ENCODE data around the gene YWHAG.
A peak's percentile ranks its signal among the peaks of the same experiment; 100 is the strongest.
"Not testable (repeated sequence)": the region's sequence is repeated elsewhere in the genome, so short reads cannot be mapped to it uniquely, and the experiment has no call there.

The YWHAG gene

DNA sequence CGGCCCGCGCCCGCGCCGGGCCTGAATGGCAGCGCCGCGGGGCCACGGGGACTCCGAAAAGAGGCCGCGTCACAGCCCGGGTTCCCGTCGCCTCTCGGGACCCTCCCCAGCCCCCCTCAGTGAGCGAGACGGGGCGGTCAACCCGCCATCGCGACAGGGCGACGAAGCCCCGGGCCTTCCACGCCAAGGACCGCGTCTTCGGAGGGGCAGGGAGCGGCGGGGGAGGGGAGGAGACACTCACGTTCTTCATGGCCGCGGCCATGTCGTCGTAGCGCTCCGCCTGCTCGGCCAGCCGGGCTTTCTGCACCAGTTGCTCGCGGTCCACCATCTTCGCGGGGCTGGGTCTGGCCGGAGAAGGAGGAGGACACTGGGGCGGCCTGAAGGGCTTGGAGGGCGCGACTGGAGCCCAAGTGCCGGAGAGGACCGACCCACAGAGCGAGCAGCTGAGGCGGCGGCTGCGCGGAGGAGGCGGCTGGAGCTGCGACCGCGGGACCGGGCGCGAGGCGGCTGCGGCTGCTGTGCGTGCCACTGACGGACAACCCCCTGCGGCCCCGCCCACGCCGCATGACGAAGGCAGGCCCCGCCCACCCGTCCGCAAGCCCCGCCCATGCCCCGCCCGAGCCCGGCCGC, at the start of gene YWHAG:
YWHAG (minus strand) TSS at position 511 of the 630 bp plus-strand sequence; CDS start at position 328, 183 bp downstream.
- DNase-seq (ENCODE audit: low read depth) = peak; percentile 51

DNA sequence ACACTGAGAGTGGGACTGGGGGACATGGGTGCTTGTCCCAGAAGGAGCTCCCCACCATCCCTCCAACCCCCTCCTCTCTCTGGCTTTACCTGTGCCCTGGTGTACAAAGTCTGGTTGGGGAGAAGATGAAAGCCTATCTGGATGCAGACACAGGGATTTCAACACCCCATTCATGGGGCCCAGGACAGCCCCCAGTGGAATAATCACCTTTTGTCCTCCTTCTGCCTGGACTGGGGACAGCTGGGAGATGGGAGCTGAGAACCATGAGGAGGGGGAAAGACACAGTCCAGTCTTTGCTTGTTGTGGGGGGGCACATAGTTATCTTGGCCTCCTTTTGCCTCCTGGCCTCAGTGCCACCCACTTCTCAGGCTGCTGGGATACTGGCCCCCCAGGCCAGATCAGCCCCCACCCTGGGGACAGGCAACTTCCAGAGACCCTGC, 49.4 kb upstream of the YWHAG start:
- no peak for DNase-seq (ENCODE audit: low read depth)

DNA sequence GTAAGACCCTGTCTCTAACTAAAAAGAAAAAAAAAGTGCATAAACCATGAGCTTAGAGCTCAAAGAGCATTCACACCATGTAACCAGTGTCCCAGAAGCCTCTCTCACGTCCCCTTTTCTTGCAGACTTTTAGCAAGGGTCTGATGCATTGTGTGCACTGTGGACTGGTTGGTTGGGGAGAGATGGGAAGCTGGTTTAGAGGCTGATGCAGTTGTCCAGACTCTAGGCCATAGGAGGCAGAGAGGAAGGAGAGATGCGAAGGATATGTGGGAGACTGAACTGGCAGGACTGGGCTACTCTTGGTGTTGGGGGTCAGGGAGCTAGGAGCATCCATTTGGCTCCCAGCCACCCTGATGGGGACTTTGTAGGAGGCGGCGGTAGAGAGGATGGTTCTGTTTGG, 48.9 kb upstream of the YWHAG start:
- DNase-seq (ENCODE audit: low read depth) = no peak

DNA sequence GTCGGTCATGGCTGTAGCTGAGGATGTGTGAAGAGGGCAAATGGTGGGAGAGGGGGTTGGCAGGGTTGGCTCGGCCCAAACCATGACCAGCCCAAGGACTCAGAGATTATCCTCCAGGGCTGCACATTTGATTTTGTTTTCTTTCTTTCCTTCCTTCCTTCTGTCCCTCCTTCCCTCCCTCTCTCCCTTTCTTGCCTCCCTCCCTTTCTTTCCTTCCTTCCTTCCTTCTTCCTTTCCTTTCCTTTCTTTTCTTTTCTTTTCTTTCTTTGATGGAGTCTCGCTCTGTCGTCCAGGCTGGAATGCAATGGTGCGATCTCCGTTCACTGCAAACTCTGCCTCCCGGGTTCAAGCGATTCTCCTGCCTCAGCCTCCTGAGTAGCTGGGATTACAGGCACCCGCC, 46.9 kb upstream of the YWHAG start:
- no peak for DNase-seq (ENCODE audit: low read depth)

DNA sequence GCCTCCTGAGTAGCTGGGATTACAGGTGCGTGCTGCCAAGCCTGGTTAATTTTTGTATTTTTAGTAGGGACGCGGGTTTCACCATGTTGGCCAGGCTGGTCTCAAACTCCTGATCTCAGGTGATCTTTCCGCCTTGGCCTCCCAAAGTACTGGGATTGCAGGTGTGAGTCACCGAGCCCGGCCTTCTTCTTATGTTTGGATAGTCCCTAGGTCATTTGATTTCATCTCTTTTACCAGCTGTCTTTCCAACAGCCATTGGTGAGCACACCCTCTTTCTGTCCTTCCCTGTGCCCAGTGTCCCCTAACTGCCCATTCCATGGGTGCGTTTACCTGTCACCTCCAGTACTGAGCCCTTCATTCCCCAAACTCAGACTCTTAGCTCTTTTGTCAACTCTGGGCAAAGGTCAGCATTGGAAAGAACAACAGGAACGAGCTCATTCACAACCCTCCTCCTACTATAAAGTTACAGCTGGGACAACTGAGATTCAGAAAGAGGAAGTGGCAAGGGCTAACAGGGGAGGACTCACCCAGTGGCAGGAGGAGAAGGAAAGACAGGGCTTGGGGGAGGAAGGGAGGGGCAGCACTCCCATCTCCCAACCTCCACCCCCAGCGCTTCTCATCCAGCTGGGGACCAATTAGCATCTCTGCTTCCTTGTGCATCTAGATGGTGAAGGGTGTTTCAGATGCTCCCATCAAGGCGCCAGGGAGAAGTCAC, 45.1 kb upstream of the YWHAG start:
- DNase-seq (ENCODE audit: low read depth) = no peak

DNA sequence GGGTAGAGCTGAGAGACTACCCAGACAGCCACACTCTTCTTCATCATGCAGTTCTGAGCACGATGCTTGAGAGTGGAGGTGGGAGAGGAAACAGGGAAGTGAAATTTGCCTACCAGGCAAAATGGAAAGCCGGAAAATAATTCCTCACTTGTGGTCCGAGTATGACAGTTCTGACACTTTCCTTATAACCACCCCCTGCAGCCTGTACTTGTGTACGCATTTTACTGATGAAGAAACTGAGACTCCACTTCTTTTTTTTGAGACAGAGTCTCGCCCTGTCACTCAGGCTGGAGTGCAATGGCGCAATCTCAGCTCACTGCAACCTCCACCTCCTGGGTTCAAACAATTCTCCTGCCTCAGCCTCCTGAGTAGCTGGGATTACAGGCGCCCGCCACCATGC, 44.3 kb upstream of the YWHAG start:
- not testable (repeated sequence) for DNase-seq (ENCODE audit: low read depth)

DNA sequence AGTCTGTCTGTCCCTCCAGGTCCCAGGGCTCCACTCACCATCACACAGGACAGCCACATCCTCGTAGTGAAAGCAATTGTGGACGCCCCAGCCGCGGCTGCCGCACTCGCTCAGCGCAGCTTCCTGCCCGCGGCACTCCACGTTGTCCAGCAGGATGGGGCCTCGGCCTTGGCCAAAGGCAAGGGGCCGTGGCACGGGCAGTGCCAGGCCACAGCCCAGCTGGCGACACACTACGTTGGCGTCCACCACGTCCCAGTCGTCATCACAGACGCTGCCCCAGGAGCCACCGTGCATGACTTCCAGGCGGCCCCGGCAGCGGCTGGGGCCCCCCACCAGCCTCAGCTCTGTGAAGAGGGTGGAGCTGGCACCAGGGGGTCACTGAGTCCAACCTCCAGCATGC, 41.5 kb upstream of the YWHAG start:
- DNase-seq (ENCODE audit: low read depth) = no peak

DNA sequence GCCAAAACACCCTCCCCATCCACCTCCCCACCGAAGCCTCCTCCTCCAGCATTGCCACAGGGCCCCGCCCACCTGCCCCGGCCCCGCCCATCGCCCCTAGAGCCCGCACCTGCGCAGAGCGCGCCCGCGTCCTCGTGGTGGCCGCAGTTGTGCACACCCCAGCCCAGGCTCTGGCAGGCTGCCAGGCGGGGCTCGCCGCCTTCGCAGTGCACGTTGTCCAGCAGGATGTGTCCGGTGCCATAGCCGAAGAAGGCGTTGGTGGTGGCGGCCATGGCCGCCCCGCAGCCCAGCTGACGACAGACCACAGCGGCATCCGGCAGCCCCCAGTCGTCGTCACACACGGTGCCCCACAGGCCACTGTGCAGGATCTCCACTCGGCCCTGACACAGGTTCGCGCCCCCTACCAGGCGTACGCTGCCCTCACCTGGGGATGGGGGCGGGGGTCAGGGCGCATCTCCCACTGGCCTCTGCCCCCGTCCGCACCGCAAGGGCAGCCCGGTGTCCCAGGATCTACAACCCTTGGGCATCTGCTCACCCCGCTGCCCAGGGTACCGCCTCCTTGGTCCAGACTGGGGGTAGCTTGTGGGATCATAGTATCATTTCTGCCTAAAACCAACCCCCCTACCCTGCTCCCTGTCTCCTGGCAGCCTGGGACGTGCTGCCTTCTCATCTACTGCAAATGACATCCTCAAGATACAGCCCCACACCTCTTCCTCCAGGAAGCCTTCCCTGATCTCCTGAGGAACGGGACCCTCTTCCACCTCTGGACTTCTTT, 38.8 kb upstream of the YWHAG start:
- no peak for DNase-seq (ENCODE audit: low read depth)

DNA sequence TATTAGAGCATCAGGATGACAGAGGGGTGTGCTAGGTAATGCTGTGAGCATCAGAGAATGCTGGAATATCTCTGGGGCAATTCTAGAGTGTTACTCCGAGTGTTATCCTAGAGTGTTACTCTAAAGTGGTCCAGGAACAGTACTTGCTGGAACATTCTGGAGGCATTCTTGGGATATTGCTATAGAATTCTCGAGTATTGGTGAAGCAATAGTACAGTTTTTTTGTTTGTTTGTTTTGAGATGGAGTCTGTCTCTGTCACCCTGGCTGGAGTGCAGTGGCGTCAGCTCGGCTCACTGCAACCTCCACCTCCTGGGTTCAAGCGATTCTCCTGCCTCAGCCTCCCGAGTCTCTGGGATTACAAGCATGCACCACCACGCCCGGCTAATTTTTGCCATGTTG, 38.1 kb upstream of the YWHAG start:
- no peak for DNase-seq (ENCODE audit: low read depth)

DNA sequence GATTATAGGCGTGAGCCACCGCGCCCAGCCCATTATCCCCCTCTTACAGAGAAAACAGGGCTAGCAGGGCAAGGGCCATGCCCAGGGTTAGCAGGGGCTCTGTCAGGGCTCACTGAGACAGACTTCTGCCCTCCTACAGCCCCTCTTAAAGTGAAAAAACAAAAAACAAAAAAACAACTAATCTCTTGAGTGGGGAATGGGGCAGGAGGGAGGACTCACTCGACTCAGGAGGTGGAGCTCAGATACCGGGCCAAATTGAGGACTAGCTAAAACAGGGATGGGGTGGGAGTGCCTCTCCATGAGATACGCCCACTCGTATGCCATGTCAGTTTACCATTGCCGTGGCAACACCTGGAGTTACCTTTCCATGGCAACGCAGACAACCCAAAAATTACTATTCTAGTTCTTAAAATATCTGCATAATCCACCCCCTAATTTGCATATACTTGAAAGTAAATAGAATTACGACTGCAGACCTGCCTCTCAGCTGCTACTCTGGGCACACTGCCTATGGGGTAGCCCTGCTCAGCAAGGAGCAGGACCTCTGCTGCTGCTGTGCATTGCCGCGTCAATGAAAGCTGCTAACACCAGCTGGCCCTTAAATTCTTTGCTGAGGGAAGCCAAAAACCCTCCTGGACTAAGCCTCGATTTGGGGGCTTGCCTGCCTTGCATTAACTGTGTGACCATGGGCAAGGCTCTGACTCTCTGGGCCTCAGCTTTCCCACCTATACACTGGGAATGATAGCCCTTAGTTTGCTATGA, 37.4 kb upstream of the YWHAG start:
- no peak for DNase-seq (ENCODE audit: low read depth)

DNA sequence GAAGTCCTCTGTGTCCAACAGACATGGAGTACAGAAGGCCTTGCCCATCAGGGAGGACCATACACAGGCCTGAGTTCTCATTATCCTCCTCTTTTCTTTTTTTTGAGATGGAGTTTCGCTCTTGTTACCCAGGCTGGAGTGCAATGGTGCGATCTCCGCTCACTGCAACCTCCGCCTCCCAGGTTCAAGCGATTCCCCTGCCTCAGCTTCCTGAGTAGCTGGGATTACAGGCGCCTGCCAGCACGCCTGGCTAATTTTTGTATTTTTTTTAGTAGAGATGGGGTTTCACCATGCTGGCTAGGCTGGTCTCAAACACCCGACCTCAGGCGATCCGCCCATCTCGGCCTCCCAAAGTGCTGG, 36.8 kb upstream of the YWHAG start:
- not testable (repeated sequence) for DNase-seq (ENCODE audit: low read depth)

DNA sequence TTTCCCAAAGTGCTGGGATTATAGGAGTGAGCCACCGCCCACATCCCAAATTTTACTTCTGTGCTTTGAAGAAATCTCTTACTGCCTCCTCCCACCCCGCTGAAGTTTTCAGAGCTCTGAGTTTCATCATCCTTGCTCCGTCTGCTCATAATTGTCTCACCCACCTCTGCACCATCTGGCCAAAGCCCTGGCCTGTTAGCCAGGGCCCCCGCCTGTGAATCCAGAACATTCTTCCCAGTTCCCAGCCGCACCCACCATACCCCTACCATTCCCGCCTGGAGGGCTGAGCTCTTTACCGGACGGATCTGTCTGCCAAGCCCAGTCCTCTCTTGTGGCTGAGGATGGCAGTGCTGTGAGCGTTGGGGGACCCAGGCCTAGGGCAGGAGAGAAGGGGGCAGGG, 36.2 kb upstream of the YWHAG start:
- no peak for DNase-seq (ENCODE audit: low read depth)

DNA sequence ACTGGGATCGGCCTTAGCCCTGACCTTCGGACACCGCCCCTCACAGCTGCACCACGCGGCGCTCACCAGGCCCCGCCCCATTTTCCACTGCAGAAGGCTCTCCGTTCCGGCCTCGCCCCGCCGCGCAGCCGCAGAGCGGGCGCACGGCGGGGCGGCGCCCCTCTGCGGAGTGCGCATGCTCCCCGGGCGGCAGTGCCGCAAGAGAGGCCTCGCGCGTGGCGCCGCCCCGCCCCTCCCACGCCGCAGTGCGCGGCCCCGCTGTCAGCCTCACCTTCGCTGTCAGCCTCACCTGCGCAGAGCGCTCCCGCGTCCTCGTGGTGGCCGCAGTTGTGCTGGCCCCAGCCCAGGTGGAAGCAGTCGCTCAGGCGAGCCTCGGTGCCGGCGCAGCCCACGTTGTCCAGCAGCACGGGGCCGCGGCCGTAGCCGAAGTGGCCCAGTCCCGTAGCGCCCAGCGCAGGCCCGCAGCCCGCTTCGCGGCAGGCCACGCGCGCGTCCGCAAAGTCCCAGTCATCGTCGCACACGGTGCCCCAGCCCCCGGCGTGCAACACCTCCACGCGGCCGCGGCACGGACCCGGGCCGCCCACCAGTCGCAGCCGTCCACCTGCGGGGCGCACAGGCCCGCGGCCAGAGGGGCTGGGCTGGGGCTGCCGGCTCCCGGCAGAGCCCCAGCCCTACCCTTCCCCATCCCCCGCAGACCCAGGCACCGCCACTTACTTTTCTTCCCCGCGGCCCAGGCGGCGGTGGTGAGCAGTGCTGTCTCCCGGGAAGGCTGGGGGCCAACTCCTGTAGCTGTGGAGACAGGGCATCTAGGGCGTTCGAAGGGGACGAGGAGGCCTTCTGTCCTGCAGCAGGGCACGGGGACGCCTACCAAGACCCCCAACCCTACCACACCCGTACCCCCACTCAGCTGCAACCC, 34.6 kb upstream of the YWHAG start:
- DNase-seq (ENCODE audit: low read depth) = peak; percentile 69

DNA sequence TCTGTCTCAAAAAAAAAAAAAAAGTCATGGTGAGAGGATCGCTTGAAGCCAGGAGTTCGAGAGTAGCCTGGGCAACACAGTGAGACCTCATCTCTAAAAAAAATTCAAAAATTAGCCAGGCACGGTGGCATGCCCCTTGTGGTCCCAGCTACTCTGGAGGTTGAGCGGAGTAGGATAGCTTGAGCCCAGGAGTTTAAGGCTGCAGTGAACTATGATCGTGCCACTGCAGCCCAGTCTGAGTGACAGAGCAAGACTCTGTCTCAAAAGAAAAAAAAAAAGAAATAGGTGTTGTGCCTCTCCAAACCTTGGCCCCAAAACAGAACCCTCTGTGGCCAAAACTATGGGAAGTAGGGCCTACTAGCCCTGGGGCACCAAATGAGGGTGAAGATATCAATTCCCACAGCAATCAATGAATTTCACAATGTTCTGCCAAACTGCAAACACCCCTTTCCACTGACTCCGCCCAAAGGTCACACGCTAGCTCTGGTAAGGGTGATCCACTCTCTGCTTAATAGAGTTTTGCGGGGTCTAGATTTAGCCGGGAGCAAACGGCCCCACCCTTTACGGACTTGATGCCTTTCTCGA, 33.8 kb upstream of the YWHAG start:
- DNase-seq (ENCODE audit: low read depth) = no peak

DNA sequence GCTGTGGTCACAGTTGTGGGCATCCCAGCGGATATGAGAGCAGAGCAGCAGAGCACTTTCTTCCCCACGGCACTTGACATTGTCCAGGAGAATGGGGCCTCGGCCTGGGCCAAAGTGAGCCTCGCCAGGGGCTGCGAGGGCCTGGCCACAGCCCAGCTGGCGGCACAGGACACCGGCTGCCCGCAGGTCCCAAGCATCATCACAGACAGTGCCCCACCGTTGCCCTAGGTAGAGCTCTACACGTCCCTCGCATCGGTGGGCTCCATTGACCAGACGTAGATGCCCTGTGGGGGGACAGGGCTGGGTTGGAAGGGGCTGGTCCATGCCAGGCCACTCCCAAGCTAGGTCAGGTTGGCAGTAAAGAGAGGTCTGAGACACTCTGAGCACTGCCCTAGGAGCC, 31.3 kb upstream of the YWHAG start:
- no peak for DNase-seq (ENCODE audit: low read depth)

DNA sequence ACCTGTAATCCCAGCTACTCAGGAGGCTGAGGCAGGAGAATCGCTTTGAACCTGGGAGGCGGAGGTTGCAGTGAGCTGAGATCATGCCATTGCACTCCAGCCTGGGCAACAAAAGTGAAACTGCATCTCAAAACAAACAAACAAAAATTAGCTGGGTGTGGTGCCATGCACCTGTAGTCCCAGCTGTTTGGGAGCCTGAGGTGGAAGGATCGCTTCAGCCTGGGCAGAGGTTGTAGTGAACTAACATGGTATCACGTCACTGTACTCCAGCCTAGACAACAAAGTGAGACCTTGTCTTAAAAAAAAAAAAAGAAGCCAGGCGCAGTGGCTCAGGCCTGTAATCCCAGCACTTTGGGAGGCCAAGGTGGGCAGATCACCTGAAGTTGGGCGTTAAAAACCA, 29.0 kb upstream of the YWHAG start:
- DNase-seq (ENCODE audit: low read depth) = not testable (repeated sequence)

DNA sequence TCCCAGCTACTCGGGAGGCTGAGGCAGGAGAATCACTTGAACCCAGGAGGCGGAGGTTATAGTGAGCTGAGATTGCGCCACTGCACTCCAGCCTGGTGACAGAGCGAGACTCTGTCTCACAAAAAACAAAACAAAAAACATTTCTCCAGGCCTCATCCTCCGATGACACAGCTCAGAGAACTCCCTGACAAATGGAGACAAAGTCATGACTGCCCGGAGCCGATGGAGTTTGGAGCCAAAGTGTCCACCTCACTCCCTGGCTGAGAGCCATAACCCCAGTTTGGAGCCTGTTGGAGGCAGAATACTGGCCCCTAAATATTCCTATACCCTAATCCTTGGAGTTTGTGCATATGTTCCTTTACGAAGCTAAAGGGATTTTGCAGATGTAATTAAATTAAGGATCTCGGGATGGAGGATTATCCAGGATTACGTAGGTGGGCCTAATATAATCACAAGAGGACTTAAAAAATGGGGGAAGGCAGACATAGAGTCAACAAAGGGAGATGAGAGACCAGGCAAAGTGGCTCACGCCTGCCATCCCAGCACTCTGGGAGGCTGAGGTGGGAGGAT, 28.0 kb upstream of the YWHAG start:
- no peak for DNase-seq (ENCODE audit: low read depth)

DNA sequence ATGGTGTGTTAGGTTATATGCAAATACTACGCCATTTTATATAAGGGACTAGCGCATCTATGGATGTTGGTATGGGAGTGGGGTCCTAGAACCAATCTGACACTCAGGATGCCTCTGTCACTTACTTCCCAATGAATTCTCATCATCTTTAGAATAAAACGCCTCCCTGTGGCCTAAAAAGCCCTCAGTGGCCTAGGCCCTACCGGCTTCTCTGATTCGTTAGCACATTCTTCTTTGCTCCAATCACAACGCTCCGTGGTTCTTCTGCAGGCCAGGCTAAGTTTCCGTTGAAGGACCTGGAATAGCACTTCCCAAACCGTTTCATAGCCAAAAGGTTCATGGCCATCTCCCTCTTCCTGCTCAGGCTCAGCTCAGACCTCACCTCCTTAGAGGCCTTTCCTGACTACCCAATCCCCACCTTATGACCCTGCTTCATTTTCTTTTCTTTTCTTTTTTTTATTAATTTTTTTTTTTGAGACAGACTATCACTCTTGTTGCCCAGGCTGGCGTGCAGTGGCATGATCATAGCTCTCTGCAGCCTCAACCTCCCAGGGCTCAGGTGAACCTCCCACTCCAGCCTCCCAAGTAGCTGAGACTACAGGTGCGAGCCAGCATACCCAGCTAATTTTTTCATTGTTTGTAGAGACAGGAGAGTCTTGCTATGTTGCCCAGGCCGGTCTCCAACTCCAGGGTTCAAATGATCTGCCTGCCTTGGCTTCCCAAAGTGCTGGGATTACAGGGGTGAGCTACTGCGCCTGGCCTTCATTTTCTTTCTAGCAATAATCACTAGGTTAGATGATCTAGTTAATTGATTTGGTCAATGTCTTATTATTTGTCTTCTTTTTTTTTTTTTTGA, 24.5 kb upstream of the YWHAG start:
- DNase-seq (ENCODE audit: low read depth) = no peak

DNA sequence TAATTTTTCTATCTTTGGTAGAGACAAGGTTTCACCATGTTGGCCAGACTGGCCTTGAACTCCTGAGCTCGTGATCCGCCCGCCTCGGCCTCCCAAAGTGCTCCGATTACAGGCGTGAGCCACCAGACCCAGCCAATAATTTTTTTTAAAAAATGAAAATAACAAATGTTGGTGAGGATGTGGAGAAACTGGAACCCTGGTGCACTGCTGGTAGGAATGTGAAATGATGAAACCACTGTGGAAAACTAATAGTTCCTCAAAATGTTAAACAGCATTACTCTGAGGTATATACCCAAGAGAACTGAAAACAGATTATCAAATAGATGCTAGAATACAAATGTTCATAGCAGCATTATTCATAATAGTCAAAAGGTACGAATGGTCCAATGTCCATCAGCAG, 23.0 kb upstream of the YWHAG start:
- DNase-seq (ENCODE audit: low read depth) = no peak

DNA sequence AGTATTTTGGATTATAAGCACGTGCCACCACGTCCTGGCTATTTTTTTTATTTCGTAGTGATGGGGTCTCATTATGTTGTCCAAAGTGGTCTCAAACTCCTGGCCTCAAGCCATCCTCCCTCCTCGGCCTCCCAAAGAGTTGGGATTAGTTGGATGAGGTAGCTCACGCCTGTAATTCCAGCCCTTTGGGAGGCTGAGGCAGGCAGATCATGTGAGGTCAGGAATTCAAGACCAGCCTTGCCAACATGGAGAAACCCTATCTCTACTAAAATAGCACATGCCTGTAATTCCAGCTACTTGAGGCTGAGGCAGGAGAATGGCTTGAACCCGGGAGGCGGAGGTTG, 21.8 kb upstream of the YWHAG start:
- DNase-seq (ENCODE audit: low read depth) = no peak

Measured in HS-27A (cell line).